Activated CD8-positive, alpha-beta memory T cell treated with anti-CD3 and anti-CD28 coated beads for 4 hours (primary cell): ENCODE data around the gene STARD10.

Experiments
- DNase-seq, 2 donors: peaks; one replicate each; pipeline ENCODE4 v3.0.0-alpha.2; 2020; ENCODE audit warnings: low read depth in 2 of 2

The STARD10 gene

DNA sequence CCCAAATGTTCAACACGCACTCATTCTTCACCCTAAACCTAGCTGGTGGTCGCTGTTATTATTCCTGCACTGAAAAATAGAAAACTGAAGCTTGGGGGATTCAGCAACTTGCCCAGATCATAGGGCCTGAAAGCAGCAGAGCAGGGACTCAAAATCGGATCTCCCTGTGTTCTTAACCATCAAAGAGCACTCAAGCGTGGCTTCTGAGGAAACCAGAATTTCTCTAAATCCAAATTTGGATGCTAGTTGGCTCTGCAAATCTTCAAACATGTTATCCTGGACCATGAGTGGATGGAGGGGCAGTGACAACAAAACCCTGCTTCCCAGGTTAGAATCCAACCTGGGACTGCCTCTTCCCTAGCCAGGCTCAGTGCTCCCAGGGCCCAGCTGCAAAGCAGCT is 30.0 kb downstream of the STARD10 start:
- no peak for DNase-seq

DNA sequence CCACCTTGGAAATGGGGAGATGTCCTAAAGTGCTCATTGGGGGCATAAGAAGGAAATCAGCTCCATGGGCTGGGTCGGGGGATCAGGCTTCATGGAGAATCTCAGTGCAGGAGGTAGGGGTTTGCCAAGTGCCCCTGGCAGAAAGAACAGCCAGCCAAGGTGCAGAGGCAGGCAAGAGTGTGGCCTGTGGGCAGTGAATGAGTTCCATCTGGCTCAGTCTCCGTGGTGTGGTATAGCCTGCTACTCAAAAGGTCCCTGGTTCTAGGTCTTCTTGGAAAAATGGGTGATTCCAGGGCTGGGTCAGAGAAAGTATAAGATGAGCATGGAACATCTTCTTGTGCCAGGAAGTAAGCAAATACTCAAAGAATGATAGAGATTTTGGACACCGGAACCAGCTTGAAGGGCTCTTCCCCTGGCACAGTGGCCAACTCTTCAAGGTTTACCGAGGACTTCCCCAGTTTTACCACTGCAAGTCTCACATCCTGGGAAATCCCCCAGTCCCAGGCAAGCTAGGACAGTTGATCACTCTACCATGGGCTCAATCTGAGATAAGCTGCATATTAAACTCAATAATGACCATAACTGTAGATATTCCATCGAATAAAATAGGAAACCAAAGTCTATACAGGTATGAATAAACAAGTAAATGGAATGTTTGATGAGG is 31.1 kb downstream of the STARD10 start:
- no peak for DNase-seq

DNA sequence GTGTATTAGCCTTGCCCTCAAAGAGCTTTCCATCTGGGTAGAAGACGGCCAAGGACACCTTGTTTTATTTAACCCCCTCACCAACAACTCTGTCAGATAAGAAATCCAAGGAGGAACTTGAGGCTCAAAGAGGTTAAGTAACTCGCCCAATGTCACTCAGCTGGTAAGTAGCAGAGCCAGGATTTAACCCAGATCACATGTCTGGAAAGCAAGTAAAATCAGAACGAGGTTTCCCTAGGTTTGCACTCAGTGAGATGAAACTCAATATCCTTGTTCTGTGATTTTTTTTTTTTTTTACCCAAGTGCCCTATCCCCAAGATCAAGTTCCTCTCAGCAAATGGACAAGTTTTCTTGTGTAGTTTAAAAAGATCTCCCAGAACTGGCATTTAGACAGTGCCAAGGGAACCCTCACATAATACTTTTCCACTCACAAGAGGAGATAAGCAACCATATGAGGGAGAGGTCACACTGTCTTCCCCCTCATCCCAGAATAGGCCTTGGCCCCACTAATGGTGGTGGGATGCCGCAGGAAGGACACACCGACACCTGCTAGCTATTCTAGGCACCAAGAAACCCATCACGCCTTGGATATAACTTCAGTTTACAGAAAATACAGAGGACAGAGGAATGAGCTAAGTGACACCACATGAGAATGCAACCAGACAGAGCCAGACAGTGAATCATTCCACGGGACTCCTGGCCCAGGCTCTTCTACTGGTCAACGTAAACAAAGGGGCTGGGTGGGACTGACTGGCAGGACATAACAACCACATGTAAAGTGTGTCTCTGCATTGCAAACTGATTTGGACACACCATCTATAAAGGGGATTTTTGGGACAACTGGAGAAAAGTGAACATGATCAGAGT is 33.1 kb downstream of the STARD10 start:
- DNase-seq: no peak

DNA sequence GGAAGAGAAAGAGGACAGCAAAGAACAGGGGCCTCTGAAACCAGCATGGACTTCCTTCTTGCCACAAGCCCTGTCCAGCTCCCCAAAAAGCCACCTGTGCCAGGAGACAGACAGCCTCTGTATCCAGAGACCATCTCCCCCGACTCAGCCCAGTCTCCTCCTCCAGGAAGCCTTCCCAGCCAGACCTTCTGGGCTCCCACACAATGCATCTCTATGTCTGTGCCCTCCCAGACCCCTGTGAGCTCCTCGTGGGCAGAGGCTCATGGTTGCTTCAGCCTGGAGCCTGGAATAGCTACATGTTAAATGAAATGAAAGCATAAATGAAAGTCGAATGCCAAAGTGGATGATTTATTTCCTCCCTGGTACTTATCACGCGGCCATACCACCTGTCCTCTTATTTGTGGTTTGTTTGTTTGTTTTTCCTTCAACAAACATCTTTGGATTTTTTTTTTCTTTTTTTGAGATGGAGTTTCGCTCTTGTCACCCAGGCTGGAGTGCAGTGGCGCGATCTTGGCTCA is 34.3 kb downstream of the STARD10 start:
- DNase-seq: no peak

DNA sequence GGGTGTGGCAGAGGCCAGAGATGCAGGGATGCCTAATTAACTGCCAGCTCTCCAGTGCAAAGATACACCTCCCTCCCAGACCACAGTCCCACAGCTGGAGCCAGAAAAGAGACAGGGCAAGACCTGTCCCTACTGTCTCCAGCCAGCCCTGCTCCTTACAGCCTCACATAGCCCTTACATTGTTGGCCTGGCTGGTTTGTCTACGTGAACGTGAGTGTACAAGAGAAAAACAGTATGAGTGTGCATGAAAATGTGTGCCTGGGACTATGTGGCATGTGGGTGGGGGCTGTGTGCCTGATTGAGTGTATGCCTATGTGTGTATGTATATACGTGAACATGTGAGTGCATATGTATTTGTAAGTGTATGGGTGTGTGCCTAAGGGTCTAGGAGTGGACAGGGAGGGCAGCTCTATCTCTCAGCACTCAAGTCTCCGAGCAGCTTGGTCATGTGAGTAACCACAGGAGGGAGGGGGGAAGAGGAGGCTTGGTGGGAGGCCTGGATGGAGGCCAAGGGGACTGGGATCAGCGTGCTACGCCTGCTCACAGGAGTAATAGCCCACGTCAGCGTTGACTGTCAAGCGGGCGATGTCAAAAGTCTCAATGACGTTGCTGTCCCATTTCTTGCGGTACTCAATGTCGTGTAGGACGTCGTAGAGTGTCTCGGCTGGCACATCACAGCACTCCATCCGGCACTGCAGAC is 35.0 kb downstream of the STARD10 start:
- DNase-seq: no peak

DNA sequence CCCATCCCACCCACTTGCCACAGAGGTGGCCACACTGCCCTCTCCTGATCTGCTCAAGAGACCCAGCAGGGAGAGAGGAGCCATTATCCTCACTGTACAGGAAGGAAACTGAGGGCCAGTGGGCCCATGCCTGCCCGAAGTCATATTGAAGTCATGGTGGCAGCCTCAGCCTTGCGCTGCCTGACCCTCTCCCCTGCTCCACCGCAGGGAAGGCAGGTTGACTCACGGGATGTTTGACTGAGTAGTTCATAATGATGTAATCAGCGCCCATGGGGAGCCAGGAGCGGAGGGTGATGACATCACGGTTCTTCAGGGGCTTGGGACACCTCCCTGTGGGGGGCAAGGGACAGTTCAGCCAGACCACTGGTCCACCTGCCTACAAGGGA is 35.5 kb downstream of the STARD10 start:
- no peak for DNase-seq

DNA sequence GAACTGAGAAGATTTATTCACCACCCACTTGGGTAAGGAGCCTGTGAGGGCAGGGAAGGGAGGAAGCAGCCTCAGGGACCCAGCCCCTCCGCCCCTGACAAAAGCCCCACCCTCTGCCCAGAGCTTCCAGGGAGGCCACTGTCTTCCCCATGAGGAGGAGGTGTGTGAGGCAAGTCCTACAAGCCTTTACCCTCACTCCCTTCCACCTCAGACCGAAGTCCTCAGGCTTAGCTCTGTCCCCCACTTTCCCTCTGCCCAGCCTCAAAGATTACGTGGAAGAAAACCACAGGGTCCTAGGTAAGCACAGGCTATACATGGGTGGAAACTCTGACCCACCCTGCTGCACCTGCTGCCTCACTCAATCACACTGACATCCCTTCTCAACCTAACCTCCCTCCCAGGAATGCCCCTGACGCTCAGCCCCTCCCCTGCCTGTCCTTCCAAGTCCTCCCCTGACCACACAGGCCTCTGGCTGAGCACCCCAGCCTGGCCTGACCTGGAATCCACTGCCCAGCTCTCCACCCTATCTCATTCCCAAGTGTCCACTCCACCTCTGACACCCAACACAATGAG is 38.0 kb downstream of the STARD10 start:
- DNase-seq: no peak

DNA sequence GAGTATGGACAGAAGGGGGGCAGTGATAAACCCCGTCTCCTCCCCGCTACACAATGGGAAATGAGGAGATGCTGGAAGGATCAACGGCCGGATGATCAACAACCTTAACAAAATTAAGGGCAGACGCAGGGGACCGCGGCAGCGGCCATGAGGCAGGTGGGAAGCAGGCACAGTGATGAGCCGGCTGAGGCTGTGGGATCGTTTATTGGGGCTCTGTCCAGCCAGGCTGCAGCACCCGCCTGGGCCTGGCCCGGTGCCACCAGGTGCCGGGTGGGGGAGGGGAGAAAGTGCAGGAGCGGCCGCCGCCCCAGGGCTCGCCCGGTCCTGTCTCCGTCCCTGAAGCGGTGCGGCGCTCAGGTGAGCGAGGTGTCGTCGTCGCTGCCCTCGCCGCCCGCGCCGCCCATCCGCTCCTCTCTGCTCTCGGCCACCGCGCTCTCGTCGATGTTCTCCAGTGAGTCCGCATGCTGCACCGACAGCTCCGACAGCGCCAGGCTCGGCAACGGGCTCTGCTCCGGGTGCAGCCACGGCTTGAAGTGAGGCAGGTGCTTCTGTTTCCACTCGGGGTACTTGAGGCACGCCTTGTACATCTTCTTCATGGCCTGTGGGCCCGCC is 39.2 kb downstream of the STARD10 start:
- no peak for DNase-seq

DNA sequence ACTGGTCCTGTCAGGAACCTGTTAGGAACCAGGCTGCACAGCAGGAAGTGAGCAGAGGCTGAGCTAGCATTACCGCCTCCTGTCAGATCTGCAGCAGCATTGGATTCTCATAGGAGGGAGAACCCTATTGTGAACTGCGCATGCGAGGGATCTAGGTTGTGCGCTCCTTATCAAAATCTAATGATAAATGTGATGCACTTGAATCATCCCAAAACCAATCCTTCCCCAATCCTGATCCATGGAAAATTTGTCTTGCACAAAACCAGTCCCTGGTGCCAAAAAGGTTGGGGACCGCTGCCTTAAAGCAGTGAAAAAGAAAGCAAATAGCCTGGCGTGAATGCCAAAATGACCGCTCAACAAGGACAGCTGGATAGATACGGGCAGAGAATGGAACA is 39.7 kb downstream of the STARD10 start:
- no peak for DNase-seq

DNA sequence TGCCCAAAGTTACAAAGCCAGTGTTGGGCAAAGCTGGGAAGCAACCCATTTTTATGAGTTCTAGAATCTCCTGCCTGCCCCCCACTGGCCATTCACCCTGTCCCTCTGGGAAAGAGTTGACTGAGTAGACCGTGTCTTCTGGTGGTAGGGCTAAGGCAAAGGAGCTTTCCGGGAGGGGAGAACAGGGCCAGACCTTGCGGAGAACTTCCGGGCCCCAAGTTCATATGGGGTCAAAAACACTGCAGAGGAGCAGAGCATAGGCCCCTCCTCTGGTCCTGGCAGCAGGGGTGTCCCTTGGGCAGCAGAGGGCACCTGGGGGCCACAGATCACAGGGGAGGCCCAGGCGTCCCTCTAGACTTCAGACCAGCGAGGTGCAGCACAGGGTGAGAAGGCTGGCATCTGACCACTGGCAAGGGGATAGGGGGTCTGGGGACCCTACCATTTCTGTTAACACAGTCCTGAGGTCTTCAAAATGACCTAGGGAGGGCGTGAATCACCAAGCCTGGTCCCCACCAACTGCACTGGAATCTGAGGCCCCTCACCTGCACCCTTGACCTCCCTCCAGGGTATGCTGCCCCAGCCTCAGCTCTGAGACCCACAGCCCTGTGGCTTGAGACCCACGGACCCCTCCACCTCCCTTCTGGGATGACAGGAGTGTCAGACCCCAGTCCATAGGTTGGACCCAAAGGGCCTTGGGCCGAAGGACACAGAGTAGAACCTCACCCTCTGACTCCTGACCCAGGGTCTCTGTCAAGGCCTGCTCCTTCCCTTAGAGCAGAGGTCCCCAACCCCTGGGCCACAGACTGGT is 40.3 kb downstream of the STARD10 start:
- DNase-seq: no peak

DNA sequence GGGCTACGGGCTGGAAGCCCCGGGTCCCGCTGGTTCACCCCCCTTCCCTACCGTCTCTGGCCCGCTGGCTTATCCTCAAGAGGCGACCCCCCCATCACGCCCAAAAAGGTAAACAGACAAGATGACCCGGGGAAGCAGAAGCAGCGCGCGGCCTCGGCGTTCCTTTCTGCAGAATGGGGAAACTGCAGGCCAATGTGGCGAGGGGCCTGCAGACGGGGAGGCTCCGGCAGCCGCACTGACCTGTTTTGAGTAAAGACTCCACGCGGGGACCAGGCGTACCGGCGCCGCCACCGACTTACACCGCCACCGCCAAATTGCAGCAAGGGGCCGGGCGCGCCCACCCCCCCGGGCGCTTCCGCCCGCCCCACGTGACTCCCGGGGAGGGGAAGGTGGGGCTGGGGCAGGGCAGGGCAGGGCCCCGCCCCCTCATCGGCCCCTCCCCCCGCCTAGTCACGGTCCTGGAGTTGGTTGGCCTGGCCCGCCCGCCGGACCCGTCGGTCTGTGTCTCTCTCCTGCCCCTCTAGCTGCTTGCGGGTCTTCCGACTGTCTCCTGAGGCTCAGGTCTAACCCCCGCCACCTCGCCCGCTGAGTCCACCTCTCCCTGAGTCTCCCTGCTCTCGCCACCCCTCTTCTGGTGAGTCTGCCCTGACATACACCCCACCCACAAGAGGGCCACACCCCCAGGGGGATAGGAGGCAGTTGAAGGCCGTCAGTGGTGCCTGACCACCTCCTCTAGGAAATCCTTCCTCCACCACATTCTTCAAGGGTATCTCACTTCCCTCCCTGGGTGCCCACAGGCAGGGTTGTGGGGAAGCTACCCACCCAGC is 41.5 kb downstream of the STARD10 start, which contains the start of gene ARAP1:
Gene ARAP1 (minus strand): TSS at position 321 of the 827 bp plus-strand sequence. CDS start 25,280 bp downstream, outside the sequence.
- DNase-seq: peak; percentile 50 to 53

DNA sequence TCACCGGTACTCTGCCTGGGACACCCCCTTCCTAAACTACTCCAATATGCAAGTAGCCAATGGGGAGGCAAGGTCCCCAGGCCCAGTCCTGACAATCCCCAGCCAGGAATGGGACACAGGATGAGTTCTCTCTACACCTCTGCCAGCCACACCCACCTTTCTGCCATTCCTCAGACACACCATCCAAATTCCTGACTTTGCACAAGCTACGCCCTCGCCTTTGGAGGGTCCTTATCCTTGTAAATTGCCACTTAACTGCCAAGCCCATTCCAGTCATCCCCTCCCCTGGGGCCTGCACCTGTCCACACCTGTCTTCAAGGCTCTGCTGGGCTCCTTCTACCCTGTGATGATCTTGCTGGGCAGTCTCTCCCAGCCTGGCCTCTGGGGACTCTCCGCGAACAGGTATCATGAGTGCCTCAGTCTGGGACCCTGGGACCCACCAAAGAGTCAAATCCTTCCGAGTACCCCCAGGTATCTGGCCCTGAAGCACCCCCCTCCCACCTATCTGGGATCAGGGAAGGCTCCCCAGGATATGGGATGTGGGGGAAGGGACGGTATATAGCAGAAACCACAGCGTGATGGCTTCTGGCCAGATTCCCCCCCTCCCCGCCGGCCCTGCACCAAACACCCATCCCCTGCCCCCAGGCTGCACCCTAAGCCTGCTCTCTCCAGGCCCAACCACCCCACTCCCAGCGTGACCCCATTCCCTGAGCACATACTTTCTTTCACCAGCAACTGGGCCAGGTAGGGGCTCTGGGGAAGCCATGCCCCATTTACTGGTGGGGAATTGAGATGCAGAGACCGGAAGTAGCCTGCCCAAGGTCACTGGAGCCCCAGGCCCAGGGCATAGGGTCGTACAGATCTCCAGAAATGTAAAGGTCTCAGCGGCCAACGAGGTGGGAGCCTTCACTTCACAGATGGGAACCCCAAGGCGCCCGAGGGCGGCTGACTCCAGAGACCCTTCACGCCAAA is 42.4 kb downstream of the STARD10 start:
- DNase-seq: no peak

DNA sequence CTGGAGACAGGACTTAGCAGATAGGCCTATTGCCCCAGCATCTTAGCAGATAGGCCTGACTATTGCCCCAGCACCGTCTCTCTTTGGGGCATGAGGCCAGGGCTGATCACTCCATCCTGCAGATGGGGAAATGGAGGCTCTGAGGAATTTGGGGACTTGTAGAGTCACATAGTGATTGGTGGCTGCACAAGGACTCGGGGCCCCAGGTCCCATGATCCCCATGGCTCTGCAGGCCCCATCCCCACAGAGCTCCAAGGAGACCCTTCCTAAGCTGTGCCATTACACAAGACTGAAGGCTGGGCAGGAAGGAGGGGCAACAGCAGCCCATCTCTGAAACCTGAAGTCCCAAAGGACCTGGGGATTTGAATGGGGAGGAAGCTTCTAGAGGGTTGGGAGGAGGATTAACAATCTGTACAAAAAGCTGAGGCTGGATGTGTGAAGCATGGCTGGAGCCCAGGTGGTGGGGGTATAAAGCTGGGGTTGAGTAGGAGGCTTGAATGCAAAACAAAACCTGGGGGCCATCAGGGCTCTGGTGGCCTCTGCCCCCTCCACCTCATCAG is 43.2 kb downstream of the STARD10 start:
- DNase-seq: no peak

DNA sequence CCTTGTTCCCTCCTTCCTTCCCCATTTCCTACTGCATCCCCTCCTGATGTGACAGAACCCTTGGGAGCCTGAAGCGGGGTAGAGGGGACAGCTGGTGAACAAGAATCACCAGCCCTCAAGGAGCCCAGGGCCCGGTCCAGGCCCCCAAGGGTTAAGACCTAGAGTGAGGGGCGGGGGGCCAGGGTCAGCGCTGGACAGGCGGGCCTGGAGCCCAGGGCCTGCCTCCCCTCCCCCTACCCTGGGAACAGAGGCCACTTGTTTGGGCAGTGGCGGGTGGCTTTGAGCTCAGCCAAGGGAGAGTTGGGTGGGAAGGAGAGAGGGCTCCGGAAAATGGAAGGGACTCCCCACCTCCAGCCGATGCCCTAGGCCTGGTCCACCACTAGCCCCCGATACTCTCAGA is 43.8 kb downstream of the STARD10 start:
- DNase-seq: no peak

DNA sequence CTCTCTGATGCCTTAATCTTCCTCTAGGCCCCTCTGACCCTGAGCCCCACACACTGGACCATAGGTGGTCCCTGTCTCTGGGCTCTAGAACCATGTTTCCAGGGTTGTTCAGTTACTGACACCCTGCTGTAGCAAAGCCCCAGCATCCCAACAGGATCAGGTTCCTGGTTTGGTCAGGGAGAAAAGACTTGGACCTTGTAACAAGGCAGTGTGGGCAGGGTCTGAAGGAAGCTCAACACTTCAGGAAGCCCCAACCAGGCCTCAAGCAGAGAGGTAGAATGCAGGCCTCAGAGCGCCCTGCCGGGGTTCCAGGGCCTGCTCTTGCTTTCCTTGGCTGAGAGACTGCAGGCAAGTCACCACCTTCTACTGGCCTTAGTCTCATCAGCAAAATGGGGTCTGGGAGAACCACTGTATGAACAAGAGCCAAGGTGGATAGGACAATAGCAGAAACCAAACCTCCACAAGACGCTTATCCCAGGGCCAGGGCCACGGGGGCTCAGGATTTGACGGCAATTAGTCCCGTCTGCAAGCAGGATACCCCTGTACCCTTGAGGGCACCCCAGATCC is 46.5 kb downstream of the STARD10 start:
- DNase-seq: no peak

DNA sequence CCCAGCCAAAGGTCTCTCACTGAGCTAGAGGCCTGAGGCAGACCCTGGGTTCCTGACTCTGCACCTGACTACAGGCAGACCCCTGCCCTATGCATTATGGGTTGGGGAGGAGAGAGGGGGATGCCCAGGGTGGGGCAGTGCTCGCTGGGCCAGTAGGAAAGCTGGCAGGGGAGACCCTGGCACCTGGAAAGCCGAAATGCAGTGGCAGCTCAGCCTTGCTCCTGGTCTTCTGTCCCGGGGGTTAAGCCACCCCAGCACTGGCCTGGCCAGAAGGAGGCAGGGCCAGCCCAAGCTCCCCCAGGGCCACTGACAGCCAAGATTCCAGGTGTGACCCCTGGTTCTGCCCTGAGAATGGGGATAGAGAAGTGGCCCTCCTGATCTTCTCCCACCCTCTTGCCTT is 47.0 kb downstream of the STARD10 start:
- DNase-seq: no peak

DNA sequence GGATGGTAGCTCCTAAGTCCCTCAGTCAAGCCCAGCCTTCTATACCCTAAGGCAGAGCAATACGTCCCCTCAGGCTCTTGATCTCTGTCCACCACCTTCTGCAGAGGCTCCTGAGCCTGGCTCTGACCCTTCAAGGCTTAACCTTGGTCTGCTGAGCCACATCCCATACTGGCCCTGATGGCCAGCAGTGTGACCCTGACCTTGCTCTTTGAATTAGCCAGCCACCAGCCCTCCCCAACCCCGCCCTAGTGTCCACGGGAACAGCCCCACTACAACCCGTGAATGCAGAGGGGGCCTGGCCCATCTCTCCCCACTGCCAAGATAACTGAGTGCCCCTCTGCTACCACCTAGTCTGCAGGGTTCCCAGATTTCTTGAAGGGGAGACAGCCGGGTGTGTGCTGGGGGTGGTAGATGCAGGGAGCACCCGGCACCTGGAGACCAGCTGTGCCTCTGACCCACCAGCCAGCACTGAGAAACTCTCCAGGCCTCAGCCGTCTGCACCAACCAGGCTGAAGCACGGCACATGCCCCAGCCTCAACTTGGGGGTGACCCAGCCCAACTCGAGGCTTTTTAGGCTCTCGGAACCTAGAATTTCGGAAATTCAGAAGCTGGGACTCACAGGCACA is 47.8 kb downstream of the STARD10 start:
- no peak for DNase-seq

DNA sequence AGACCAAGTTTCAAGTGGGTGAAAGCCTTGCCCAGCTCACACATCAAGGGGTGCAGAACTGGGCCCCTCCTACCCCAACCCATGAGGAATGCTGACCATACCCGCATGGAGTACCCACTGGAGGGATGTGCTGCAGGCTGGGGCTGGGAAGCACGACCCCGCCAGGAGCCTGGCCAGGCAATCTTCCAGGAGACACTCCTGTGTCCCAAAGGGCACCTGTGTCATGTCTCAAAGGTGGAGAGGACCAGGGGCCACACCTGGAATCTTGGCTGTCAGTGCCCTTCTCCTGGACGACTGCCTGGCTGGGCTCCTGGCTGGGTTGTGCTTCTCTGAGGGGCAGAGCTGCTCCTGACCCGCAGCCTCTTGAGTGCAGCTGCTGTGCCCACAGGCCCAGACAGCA is 48.3 kb downstream of the STARD10 start:
- no peak for DNase-seq
